PC-3 (cell line): Measurements from ENCODE around the gene MYO9A. TPM values are rescaled to one million over a fixed set of nuclear protein-coding genes. Genes with fewer than 3 reads are reported as not detected.

ENCODE experiments used
- ATAC-seq: fragments of 200-7000 bp; cut with Tn5 transposase; 2 replicates; pipeline ENCODE4 v1.9.1; 2020; ENCODE audit warnings: mild to moderate bottlenecking, moderate library complexity
- BruUV-seq: library from RNA; stranded (reverse); fragments of 400-500 nt; replicated peaks from 2 replicates; lab custom pipeline; 2021; lab: Mats Ljungman, UMichigan
- CTCF ChIA-PET: fragments of 300-600 bp; sonication (Branson Sonifier 250); formaldehyde crosslinking; loops from one replicate; lab custom pipeline; 2022; ENCODE audit warnings: antibody characterized with exemption; lab: Charles Lee
- POLR2A ChIA-PET: fragments of 300-600 bp; sonication (Branson Sonifier 250); formaldehyde crosslinking; loops from one replicate; lab custom pipeline; 2022; ENCODE audit warnings: antibody characterized with exemption; ENCODE audit not compliant: unreplicated experiment; lab: Charles Lee
- DNase-seq: peaks from one replicate; pipeline ENCODE4 v3.0.0-alpha.2; 2015
- H2AFZ ChIP-seq: fragments of 300-600 bp; sonication (generic); 2 replicates; pipeline ENCODE4 v1.6.0; 2016; ENCODE audit warnings: antibody characterized with exemption, low read length
- H3F3A ChIP-seq: fragments of 300-600 bp; sonication (generic); one replicate; pipeline ENCODE4 v1.6.0; 2017; ENCODE audit warnings: antibody characterized with exemption, low read length, control low read depth, mild to moderate bottlenecking; ENCODE audit not compliant: unreplicated experiment
- H3K27ac ChIP-seq: fragments of 300-600 bp; sonication (generic); 2 replicates; pipeline ENCODE4 v1.5.1; 2016; ENCODE audit warnings: mild to moderate bottlenecking, low read length
- H3K27me3 ChIP-seq: fragments of 300-600 bp; sonication (generic); 2 replicates; pipeline ENCODE4 v1.6.1; 2016; ENCODE audit warnings: low read length, mixed read lengths
- H3K36me3 ChIP-seq: fragments of 300-600 bp; sonication (generic); 2 replicates; pipeline ENCODE4 v1.6.1; 2016; ENCODE audit warnings: low read depth, mixed run types, low read length, mixed read lengths
- H3K4me1 ChIP-seq: fragments of 300-600 bp; sonication (generic); 2 replicates; pipeline ENCODE4 v1.5.1; 2016; ENCODE audit warnings: low read length; ENCODE audit not compliant: insufficient read depth
- H3K4me2 ChIP-seq: fragments of 300-600 bp; sonication (generic); 2 replicates; pipeline ENCODE4 v1.6.0; 2016; ENCODE audit warnings: low read length
- H3K4me3 ChIP-seq: fragments of 300-600 bp; sonication (generic); 2 replicates; pipeline ENCODE4 v1.5.1; 2016; ENCODE audit warnings: mild to moderate bottlenecking, low read length, mixed read lengths
- H3K79me2 ChIP-seq: fragments of 300-600 bp; sonication (generic); 2 replicates; pipeline ENCODE4 v1.6.1; 2017; ENCODE audit warnings: low read length, mixed read lengths
- H3K9ac ChIP-seq: fragments of 300-600 bp; sonication (generic); 2 replicates; pipeline ENCODE4 v1.6.0; 2016; ENCODE audit warnings: mild to moderate bottlenecking, low read length
- H3K9me2 ChIP-seq: fragments of 300-600 bp; sonication (generic); replicated peaks from 2 replicates; pipeline ENCODE4 v1.6.1; 2016; ENCODE audit warnings: mixed run types, low read length, mixed read lengths
- H3K9me3 ChIP-seq: fragments of 300-600 bp; sonication (generic); 2 replicates; pipeline ENCODE4 v1.6.1; 2016; ENCODE audit warnings: low read length, mixed read lengths
- H4K20me1 ChIP-seq: fragments of 300-600 bp; sonication (generic); 2 replicates; pipeline ENCODE4 v1.6.1; 2016; ENCODE audit warnings: low read length, mixed read lengths
- EZH2 ChIP-seq: fragments of 300-600 bp; sonication (generic); IDR thresholded peaks from one replicate; pipeline ENCODE4 v1.6.1; 2017; ENCODE audit warnings: antibody characterized with exemption, mild to moderate bottlenecking, low read length; ENCODE audit not compliant: unreplicated experiment
- EZH2phosphoT487 ChIP-seq: fragments of 300-600 bp; sonication (generic); IDR thresholded peaks from 2 replicates; pipeline ENCODE4 v1.6.1; 2018; ENCODE audit warnings: mild to moderate bottlenecking, antibody characterized with exemption, low read length, borderline replicate concordance
- intact Hi-C: fragments of 100-400 bp; cut with micrococcal nuclease; formaldehyde crosslinking; loops from 2 replicates; pipeline ENCODE4 v1.9.0; 2023
- total RNA-seq: library from RNA; depleted of rRNA; stranded (reverse); fragments of >200 nt; gene quantifications from 2 replicates; pipeline ENCODE4 v1.2.3, GENCODE V29; 2014
- TF ChIP-seq, protein P1 (sequence below): fragments of 300-600 bp; sonication (generic); conservative IDR thresholded peaks from 2 replicates; pipeline ENCODE4 v1.5.1; 2017; ENCODE audit warnings: antibody characterized with exemption, low read depth, mild to moderate bottlenecking, low read length

MYO9A gene
- total RNA-seq, 1 experiment from 2014 or later, result 18.3 TPM

DNA sequence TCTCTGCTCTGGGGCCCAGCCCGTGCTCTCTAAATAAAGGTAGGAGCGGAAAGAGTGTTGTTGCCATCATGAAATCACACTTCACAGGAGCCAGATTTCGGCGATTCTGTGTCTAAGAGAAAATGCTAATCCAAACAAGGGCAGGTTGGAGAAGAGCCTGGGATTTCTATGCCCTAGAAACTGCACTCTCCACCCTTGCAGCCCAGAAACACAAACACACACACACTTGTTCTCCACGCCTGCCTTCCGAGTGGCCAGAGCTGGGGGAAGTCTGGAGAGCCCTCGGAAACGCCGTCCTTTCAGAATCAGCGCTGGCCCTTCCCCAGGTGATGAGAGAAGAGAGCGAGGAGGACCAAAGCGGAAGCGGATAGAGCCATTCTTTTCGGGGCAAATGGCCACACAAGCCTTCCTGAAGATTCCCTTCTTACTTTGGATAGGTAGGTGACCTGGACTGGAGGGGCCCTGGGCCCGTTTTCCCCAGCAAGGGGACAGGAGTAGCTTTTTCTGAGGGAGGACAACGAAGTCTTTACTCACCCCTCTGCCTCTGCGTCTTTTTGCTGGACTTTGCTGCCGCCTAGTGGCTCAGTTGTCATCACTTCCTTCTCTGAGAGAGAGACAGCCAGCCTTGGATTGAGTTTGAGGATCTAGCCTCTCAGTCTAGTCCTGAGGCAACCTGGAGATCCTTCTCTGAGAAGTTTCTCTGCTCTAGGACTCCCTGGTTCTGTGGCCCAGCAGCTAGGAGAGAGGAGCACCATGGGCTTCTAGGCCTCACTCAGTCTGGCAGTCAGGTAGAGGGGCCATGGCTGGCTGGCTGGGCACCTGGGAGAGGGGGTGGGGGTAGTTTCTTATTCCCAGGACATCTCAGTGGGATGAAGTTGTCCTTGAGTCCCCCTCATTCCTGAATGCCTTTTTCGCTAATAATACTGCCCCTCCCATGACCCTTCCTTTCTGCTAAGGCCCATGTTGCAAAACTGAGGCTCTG lies 38.0 kb upstream of the MYO9A start:
- DNase-seq, result peak; percentile 92
- H3K27me3 ChIP-seq, result no peaks in the 10 kb centered on the region
- TF ChIP-seq, protein P1, sequence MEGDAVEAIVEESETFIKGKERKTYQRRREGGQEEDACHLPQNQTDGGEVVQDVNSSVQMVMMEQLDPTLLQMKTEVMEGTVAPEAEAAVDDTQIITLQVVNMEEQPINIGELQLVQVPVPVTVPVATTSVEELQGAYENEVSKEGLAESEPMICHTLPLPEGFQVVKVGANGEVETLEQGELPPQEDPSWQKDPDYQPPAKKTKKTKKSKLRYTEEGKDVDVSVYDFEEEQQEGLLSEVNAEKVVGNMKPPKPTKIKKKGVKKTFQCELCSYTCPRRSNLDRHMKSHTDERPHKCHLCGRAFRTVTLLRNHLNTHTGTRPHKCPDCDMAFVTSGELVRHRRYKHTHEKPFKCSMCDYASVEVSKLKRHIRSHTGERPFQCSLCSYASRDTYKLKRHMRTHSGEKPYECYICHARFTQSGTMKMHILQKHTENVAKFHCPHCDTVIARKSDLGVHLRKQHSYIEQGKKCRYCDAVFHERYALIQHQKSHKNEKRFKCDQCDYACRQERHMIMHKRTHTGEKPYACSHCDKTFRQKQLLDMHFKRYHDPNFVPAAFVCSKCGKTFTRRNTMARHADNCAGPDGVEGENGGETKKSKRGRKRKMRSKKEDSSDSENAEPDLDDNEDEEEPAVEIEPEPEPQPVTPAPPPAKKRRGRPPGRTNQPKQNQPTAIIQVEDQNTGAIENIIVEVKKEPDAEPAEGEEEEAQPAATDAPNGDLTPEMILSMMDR, result peak; percentile 93
- TF ChIP-seq EZH2 (no peak), EZH2phosphoT487 (no peak)
- peak overlapping the region; percentile 89 for H2AFZ ChIP-seq
- no peaks in the 10 kb centered on the region for H3K9me3 ChIP-seq
- no peaks in the 10 kb centered on the region for H3K9me2 ChIP-seq
- peak overlapping the region; percentile 86 for H3K4me2 ChIP-seq
- no peaks in the 10 kb centered on the region for H3K36me3 ChIP-seq
- H3K79me2 ChIP-seq, result no peaks in the 10 kb centered on the region
- H4K20me1 ChIP-seq, result no peaks in the 10 kb centered on the region
- no peak overlapping the region for H3K27ac ChIP-seq
- peak overlapping the region; percentile 31 for H3K9ac ChIP-seq
- peak overlapping the region; percentile 73 for H3K4me3 ChIP-seq
- peak; percentile 94 for ATAC-seq
- CTCF ChIA-PET, result interaction anchor here (0.6 to 1.0 kb wide), 3 partner anchors 245 to 408 kb away, joined by 3 read pairs; no protein-coding TSS in a partner anchor
- POLR2A ChIA-PET, result no interaction called here
- no TSS peak for BruUV-seq
- peaks cover 12% of the 10 kb centered on the region for H3K4me1 ChIP-seq
- intact Hi-C loops, result loop anchor here (1.0 to 10.0 kb wide), 4 partner anchors 321 to 411 kb away; no protein-coding TSS in a partner anchor
- H3F3A ChIP-seq, result no peaks in the 10 kb centered on the region

DNA sequence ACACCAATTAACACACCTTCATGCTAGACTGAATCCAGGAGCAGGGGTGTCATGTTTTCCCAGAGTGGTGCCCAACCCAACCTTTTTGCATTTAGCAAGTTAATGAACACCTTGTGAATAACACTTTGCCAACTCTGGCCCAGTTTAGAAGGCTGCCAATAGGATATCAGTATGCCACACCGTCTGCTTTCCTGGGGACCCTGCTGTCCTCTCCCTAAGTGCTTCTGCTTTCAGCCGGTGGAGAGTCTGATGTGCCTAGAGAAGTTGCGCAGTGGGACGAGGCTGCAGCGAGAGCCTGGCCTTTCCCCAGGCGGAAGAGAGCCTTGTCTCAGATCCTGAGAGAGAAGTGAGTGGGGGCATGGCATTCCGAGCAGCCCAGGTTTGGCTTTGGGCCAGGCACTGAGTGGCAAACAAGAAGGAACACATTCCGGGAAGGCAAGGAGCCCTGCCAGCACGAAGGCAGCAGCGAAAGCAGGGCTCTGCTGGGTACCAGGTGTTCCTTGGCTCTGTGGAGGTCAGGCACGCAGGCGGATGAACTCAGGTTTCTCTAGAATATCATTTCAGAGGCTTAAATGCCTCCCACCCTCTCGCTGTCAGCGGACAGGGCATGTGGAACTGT lies 37.2 kb upstream of the MYO9A start:
- H3K9ac ChIP-seq, result peak overlapping the region; percentile 31; the same call in 1 of the 2 replicates

More for the DNA sequence above, 37.2 kb upstream of the MYO9A start:
- Histone ChIP-seq H3K4me3 (peak overlapping the region; percentile 73), H2AFZ (peak overlapping the region; percentile 89), H4K20me1 (no peaks in the 10 kb centered on the region), H3K9me3 (no peaks in the 10 kb centered on the region), H3K79me2 (no peaks in the 10 kb centered on the region), H3K4me2 (peak overlapping the region; percentile 86), H3K27ac (no peak overlapping the region), H3K27me3 (no peaks in the 10 kb centered on the region), H3K4me1 (peaks cover 12% of the 10 kb centered on the region), H3K9me2 (no peaks in the 10 kb centered on the region), H3K36me3 (no peaks in the 10 kb centered on the region), H3F3A (no peaks in the 10 kb centered on the region)
- CTCF ChIA-PET, result no interaction called here
- ATAC-seq (peak; percentile 52), DNase-seq (peak; percentile 75)
- TF ChIP-seq EZH2phosphoT487, result no peak
- TF ChIP-seq, protein P1, result no peak
- no peak for TF ChIP-seq EZH2
- no TSS peak for BruUV-seq
- intact Hi-C loops, result loop anchor here (2.0 to 10.0 kb wide), 2 partner anchors 320 to 410 kb away; no protein-coding TSS in a partner anchor
- POLR2A ChIA-PET, result no interaction called here
